GM20000 (cell line): ENCODE data around the gene FMN1.

Experiments used
- DNase-seq: peaks from one replicate; pipeline ENCODE4 v3.0.0; 2012; ENCODE audit warnings: low spot score
- TF ChIP-seq, protein P1 (sequence below): IDR thresholded peaks from 2 replicates; pipeline ENCODE4 v1.5.1; 2012; ENCODE audit warnings: mild to moderate bottlenecking, control low read depth; ENCODE audit errors: extremely low read depth, missing control alignments

FMN1 gene

DNA sequence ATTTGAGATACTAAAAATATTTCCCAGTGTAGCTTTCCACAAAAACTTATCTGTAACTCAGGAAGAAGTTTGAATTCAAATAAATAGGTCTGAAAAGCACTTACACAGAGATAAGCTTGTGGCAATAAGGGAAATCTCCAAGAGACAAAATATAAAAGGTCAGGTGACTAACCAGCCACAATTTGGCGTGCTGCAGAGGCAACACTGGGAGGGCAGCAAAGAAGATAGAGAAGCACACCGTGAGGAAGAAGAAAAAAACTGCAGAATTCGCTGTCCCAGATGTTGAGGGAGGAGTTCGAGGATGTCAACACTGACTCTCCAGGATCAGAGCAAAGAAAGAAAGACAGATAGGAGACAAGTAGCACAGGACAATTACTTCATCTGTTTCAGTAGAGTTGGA lies 204.4 kb downstream of the FMN1 start:
- TF ChIP-seq, protein P1, sequence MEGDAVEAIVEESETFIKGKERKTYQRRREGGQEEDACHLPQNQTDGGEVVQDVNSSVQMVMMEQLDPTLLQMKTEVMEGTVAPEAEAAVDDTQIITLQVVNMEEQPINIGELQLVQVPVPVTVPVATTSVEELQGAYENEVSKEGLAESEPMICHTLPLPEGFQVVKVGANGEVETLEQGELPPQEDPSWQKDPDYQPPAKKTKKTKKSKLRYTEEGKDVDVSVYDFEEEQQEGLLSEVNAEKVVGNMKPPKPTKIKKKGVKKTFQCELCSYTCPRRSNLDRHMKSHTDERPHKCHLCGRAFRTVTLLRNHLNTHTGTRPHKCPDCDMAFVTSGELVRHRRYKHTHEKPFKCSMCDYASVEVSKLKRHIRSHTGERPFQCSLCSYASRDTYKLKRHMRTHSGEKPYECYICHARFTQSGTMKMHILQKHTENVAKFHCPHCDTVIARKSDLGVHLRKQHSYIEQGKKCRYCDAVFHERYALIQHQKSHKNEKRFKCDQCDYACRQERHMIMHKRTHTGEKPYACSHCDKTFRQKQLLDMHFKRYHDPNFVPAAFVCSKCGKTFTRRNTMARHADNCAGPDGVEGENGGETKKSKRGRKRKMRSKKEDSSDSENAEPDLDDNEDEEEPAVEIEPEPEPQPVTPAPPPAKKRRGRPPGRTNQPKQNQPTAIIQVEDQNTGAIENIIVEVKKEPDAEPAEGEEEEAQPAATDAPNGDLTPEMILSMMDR = no peak
- DNase-seq = no peak

- TF ChIP-seq, protein P1 = no peak
- no peak for DNase-seq
These were observed 207.4 kb downstream of the FMN1 start for GRCh38 chr15:32987067-32987466.

DNA sequence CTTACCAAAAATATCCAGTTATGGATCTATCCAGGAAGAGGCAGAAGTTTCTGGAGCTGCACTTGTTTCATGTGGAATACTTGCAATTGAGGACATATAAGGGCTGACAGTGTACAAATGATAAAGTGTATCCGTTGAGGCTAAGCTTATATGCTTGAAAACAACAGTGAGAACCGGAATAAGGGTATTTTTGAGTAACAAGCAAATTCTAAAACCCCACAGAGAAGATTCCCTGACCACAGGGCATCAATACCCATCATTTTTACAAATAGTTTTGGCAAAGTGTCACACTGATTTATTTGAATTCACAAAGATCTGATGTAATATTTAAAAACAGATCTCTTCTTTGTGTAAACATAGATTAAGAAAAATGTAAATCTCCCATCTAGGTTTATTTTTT lies 208.4 kb downstream of the FMN1 start:
- TF ChIP-seq, protein P1 = no peak
- DNase-seq = no peak

DNA sequence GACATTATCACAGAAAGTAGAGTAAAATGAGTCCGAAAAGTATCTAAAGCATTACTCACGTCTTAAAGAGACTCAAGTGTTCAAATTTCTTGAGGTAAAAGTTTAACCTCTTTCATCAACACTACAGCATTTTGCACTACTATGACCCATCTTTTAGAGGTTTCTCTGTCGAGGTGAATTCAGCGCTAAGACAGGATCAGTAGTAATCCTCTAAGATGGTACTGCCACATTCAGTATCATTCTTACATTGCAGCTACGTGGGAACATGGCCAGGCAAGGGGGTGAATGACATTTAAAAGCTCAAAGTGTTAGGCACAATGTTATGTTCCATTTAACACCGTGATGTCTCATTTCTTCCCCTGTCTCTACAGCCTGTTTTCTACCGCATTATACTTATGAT lies 210.8 kb downstream of the FMN1 start:
- no peak for DNase-seq
- TF ChIP-seq, protein P1 = no peak

GRCh38 chr15:32982001-32982400 lies 212.5 kb downstream of the FMN1 start:
- TF ChIP-seq, protein P1 = no peak
- DNase-seq = no peak

- TF ChIP-seq, protein P1 = no peak
- no peak for DNase-seq
These were observed 213.0 kb downstream of the FMN1 start for GRCh38 chr15:32981536-32981935.

DNA sequence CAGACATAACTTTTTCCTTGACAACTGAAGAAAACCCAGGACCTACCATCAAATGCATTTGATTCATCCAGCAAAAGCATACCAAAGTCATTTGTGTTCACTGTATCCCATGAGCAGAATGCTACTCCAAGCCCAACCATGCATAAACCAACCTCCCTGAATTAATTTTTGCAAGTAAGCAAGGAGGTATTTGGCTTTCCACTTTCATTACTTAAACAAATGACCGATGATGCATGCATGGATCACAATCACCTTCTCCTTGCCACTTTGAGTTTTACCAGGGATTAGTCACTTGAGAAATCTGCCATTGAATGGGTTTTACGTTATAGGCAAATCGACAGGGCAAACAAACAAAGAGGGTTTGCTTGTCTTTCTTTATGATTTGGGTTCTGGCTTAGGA lies 214.8 kb downstream of the FMN1 start:
- TF ChIP-seq, protein P1 = no peak
- DNase-seq = no peak

DNA sequence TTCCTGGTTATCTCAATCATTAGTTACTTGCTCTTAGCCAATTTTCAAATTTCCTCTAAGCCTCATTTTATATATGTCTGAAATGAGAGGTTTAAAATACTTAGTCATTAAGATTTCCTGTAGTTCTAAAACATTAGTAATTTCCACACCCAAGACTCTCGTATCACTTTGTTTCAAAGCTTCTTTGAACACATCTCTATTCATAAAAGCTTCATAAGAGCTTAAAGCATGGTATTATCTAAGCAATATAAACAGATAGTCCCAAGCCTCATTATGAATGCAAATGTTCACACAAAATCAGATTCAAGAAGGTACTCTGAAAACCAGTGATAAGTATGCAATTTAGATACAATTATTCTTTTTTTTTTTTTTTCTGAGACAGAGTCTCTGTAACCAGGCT lies 217.0 kb downstream of the FMN1 start:
- TF ChIP-seq, protein P1 = no peak
- DNase-seq = no peak
